Measurements from ENCODE around the gene NACA2. TPM values are rescaled to one million over a fixed set of nuclear protein-coding genes. Genes with fewer than 3 reads are reported as not detected.
"Not testable (repeated sequence)": the region's sequence is repeated elsewhere in the genome, so short reads cannot be mapped to it uniquely, and the experiment has no call there.

The NACA2 gene
- polyA plus RNA-seq, 1 donor = 1.3 TPM

DNA sequence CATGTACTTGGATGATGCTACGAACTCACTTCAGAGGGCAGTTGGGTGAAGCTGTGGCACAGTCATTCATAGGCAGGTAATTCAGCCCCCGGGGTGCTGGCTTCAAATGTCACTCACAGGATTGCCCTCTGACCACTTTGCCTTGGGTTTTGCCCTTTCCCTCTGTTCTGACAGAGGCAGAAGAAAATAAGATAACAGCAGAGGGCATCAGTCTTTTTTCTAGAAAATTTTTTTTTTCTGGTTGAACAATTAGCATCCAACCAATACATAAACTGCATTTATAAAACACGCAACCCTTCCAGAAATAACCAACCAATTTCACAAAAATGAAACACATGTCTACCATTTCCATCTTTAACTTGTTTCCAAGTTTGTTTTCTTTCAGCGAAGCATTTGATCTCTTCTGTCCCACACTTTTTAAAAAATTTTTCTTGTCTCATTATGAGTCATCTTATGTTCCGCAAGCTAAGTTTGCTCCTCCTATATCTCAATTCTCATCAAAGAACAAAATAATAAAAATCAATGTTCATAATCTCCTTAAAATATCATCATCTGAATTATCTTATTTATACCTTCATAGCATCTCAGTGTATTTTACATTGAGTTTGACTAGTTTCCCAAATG is 15.6 kb downstream of the NACA2 start:
- no peak for DNase-seq

DNA sequence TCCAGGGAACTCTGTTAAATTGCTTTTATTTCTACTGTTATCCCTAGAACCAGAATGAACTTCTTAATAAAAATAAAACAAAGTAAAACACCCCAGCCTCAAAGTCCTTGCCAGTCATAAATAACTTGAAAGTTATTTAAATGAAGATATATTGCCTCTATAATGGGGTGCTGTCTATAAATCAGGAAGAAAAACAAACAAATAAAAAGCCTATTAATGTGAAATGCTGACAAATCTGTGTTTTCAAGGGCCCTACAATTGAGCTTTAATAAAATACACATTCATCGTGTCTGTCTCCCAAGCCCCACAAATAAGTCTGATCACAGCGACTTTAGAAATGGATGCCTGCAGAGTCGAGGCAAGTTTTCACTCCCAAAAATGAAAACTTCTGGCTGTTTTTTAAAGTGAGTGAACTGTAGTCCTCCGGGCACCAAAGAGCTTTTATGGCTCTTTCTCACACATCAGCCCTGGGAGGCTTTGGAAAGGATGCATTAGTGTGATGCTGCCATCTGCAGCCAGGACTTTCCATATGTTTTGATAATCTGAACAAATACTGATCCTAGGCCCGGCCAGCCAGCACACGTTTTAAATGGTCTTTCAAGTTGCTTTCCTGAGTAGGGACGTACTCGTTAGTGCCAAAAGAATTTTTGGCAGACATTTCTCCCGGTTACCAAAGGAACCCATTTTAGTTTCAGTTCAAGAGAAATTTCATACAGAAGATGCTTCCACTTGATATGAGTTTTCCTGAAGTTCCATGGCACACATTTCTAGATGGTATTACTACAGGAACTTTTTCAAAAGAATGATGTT is 16.3 kb downstream of the NACA2 start:
- DNase-seq = peak; percentile 53

DNA sequence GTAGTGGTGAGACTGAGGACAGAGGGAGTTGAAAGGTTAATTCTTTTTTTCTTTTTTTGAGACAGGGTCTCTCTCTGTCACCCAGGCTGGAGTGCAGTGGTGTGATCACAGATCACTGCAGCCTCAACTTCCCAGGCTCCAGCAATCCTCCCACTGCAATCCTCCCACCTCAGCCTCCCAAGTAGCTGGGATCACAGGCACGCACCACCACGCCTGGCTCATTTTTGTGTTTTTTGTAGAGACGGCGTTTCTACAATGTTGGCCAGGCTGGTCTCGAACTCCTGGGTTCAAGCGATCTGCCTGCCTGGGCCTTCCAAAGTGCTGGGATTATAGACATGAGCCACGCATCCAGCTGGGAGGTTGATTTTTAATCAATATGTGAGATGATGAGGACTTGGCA is 18.5 kb downstream of the NACA2 start:
- not testable (repeated sequence) for DNase-seq

DNA sequence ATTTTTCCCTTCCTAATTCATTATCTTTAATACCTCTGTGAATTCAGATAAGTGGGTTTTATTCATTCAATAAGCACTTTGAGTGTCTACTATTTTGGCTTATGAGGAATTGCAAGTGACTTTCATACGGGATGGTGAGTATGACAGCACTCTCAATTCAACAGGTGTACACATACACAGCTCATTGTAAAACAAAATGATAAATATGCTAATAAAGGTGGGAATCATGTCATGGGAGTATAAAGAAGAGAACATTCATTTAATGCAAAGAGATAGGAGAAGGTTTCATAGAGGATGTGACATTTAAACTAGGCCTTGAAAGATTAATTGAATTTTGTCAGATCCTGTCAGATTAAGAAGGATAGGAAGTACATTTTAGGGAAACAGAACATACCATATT is 19.4 kb downstream of the NACA2 start:
- DNase-seq = no peak

DNA sequence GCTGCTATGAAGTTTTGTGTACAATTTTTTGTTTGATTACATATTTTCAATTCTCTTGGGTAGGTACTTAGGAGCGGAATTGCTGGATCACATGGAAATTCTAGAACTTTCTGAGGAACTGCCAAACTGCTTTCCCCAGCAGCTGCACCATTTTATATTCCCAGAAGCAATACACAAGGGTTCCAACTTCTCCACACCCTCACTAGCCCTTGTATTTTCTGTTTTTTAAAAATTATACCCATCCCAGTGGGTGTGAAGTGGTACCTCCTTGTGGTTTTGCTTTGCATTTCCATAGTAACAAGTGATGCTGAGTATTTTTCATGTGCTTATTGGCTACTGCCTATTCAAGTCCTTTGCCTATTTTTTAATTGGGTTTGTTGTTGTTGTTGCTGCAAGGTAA is 20.9 kb downstream of the NACA2 start:
- DNase-seq = no peak

DNA sequence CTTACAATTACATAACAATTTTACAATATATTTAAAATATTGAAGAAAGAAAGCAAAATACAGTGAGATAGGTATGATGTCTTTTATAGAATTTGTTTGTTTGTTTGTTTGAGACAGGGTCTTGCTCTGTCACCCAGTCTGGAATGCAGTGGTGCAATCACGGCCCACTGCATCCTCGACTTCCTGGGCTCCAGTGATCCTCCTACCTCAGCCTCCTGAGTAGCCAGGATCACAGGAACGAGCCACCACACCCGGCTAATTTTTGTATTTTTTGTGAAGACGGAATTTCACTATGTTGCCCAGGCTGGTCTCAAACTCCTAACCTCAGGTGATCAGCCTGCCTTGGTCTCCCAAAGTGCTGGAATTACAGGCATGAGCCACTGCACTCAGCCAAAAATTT is 21.5 kb downstream of the NACA2 start:
- DNase-seq = not testable (repeated sequence)

DNA sequence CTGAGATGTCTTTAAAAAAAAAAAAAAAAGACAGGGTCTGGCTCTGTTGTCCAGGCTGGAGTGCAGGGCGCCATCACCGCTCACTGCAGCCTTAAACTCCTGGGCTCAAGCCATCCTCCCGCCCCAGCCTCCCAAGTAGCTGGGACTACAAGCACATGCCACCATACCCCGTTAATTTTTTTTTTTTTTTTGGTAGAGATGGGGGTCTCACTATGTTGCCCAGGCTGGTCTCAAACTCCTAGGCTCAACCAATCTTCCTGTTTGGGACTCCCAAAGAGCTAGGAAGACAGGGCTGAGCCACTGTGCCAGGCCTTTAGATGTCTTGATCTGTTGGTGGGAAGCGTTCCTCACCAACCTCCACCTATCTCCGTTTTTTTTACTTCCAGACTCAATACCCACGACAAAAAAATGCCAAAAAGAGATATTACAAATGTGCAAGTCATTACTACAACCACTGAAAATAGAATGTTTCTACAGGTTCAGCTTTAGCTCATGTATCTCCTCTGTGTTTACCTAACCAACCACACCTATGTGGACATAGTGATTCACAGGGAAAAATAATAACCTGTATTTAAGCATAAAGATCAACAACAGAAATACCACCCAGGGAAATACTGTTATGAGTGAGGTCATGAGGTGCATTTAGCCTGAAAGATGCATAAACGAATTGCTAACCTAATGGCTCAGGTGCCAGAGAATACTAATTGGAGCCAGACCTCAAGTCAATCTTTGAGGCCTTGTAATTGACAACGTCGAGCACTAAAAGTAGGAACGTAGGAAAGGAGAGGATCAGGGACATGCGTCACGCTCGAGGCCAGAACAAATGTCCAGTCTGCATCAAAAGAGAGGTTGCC is 22.6 kb downstream of the NACA2 start:
- no peak for DNase-seq

DNA sequence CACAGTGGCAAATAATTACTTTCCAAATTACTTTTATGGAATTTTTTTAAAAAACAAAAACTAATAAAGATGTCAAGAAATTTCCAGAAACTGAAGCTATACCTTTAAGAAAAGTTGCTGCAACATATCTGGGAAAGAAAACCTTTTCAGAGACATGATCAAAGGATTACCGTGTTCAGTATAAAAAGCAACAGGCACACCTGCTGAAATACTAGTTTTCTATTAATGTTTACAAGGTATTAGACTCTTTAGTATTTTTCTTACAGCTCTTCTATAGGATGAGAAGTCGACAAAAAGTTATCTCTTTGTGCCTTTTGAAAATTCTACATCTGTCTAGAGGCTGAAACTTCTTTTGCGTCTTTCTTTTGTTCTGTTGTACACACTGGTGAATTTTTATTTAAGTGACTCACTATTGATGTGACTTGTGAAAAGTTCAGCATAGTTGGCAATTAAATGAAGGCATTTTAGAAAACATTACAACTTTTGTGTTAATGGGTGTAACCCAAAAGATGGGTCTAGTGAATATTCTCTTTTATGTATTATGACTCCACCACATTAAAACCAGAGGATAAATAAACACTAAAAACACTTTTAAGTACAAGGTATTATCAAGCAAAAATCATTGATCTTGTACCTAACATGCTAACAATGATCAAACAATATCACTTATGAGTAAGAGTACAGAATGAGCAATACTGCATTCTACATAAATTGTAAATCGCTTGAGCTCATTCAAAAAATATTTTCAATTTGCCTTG is 23.8 kb downstream of the NACA2 start:
- no peak for DNase-seq

DNA sequence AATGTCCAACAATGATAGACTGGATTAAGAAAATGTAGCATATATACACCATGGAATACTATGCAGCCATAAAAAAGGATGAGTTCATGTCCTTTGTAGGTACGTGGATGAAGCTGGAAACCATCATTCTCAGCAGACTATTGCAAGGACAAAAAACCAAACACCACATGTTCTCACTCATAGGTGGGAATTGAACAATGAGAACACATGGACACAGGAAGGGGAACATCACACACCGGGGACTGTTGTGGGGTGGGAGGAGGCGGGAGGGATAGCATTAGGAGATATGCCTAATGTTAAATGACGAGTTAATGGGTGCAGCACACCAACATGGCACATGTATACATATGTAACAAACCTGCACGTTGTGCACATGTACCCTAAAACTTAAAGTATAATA is 24.6 kb downstream of the NACA2 start:
- DNase-seq = not testable (repeated sequence)

DNA sequence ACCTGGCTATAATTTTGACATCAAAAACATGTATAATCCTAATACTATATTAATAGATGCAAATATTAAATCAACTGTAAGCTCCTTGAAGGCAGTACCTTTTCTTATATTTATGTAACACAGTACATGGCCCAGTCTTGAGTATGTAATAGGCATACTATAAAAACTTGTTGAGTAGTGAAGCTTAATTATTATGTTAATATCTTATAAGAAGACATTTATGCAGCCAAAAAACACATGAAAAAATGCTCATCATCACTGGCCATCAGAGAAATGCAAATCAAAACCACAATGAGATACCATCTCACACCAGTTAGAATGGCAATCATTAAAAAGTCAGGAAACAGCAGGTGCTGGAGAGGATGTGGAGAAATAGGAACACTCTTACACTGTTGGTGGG is 25.2 kb downstream of the NACA2 start:
- DNase-seq = not testable (repeated sequence)

DNA sequence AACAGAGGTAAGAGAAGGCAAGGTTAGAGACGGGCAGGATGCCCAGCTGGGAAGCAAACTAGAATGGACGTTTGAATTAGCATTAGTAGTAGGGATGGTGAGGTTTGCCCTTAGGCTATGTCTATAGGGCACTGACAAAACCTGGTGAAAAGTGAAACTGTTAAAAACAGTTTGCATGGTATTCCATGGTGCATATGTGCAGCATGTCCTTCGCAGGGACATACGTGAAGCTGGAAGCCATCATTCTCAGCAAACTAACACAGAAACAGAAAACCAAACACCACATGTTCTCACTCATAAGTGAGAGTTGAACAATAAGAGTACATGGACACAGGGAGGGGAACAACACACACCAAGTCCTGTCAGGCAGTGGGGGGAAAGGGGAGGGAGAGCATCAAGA is 25.8 kb downstream of the NACA2 start:
- no peak for DNase-seq

DNA sequence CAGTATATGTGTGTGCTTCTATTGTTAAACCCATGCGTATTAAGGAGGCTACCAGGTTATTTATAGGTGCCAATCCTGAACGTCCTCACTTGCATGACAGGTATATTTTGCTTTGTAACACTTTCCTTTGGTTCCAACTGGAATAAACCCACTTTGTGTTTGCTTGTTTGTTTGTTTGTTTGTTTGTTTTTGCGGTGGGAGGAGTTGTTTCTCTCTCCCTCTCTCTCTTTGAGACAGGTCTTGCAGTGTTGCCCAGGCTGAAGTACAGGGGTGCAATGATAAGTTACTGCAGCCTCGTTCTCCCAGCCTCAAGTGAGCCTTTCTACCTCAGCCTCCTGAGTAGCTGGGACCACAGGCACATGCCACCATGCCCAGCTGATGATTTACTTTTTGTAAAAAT is 28.7 kb downstream of the NACA2 start:
- no peak for DNase-seq

DNA sequence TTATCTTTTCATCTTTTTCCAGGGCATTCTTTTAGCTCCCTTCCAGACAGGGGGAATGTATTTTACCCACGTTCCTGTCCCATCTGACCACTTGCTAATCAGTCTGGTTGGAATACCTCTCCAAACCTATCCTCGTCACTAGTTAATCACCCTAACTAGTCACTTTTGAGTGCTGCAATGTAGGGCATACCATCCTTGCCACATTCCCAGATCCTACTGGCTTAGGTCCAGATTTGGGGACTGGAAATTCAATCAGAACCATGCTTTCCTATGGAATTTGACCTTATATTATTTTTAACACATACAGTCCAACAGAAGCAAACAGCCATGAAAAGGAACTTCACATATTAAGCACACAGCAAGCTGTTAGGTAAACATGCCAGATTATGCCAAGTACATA is 29.7 kb downstream of the NACA2 start:
- DNase-seq = no peak

DNA sequence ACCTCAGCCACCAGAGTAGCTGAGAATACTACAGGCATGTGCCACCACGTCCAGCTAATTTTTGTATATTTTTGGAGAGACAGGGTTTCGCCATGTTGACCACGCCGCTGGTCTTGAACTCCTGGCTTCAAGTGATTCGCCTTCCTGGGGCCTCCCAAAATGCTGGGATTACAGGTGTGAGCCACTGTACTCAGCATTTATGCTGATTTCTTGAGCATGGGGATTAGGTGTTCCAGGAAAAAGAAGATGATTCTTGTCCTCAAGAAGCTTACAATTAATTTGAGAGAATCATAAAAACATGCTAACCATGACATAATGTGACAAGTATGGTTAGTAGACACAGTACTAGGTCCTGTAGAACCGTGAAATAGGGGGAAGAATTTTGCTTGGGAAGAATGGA is 30.9 kb downstream of the NACA2 start:
- no peak for DNase-seq

DNA sequence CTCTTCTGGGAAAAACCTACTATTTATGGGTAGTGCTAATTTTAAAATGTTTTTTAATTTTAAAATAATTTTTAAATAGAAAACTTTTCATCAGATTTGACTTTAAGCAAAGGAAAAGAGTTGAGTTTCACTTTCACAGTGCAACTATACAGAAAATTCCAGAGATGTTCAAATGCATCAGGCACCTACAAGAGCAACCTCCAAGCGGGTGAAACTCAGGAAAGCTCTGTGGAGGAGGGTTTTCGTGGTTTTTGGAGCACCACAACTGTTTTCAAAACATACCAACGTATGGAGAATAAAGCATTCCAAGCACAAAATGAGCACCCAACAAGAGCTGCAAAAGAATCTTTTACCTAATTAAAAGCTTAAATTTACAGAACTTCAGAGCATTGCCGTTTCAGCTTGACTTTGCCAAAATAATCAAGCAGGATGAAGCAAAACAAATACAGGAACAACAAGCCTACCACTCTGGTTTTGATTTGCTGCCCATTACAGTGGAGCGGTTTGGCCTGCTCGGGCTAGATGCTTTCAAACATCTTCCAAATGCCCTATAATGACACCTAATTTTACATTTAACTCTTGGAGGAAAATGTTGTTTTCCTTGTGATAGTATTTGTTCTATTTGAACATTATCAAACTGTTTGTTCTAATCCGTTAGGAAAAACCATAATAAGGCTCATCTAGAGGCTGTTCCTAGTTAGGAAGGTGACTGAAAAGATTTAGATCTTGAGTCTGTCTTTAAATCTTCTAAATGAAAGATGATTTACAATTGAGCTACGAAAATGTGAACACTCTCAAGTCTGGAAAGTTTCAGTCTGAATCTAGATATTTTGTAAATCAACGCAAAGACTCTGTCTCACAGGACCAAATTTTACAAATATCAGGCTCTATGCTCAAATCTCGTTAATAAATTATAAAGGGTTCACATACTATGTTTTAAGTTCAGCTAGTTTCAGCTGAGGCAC is 34.5 kb downstream of the NACA2 start:
- DNase-seq = no peak

DNA sequence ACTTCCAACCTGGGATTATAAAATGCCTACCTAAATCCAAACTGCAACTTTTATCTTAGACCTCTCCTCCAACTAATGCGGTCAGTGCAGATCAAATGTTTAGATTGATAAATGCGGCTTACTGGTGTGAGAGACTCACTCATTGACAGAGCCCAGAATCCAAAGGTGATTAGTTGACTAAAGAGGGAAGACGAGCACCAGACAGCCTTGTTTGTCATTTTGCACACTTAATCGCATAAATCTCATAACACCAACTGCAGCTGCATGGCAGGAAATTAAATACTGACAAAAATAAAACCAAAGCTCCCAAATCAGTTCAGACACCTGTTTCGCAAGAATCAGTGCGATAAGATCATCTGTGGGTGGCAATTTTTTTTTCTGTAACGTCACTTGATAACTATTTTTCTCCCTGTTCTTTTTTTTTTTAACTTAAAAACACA is 35.9 kb downstream of the NACA2 start:
- DNase-seq = no peak

DNA sequence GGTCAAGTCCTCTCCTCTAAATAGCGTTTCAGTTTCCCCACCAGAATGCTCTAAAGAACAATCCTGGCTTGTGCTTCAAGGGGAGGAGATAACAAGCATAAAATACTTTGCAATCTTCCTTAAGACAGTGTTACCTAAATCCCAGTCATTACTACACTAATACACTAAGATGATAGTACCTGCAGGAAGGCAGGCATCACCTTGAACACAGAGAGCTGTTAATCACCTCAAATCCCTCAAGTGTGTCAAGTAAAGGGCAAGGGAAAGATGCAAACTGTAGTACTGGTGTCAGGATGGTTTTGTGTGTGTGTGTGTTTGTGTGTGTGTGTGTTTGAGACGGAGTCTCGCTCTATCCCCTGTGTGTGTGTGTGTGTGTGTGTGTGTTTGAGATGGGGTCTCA is 36.8 kb downstream of the NACA2 start:
- DNase-seq = no peak

DNA sequence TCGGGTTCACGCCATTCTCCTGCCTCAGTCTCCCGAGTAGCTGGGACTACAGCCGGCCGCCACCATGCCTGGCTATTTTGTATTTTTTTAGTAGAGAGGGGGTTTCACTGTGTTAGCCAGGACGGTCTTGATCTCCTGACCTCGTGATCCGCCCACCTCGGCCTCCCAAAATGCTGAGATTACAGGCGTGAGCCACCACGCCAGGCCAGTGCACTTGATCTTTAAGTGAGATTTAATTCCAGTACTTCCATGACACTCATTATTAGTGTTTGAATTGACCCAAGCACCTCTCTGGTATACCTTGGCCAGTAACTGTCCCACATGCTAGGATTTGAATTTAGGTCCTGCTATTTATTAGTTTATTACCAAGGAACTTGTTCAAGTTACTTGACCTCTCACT is 38.5 kb downstream of the NACA2 start:
- not testable (repeated sequence) for DNase-seq

DNA sequence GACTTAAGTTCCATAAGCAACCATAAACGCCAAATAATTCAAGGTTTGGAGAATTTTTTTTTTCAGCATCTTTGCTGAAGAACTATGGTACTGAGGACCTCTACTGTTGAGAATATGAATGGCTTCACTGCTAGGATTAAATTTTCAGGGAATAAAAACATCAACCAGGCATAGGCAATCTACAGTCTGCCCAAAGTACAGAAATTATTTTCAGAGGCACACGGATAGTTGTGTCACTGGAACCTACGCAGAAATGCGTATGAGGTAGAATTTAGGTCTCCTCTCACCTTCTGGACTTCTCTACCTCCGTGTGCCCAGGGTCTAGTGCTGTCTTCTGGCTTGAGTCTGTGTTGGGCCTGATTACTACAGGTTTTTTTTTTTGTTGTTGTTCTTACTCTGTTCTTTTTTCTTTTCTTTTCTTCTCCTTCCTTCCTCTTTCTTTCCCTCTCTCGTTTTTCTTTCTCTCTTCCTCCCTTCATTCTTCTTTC is 39.7 kb downstream of the NACA2 start:
- peak; percentile 58 for DNase-seq

DNA sequence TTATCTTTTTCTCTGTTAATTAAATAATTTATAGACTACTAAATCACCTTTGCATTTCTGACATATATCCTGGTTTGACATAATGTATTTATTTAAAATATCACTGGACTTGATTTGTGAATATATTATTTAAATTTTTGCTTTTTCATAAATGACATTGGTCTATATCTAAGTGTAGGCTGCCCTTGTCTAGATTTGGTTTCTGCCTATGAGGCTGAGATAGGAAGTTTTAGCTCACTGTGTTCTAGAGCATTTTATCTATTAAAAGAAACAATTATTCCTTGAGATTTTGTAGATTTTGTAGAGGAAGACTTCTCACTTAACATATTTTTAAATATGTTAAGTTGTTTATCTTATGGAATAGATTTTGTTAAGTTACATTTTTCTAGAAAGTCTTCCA is 43.9 kb downstream of the NACA2 start:
- DNase-seq = no peak

DNA sequence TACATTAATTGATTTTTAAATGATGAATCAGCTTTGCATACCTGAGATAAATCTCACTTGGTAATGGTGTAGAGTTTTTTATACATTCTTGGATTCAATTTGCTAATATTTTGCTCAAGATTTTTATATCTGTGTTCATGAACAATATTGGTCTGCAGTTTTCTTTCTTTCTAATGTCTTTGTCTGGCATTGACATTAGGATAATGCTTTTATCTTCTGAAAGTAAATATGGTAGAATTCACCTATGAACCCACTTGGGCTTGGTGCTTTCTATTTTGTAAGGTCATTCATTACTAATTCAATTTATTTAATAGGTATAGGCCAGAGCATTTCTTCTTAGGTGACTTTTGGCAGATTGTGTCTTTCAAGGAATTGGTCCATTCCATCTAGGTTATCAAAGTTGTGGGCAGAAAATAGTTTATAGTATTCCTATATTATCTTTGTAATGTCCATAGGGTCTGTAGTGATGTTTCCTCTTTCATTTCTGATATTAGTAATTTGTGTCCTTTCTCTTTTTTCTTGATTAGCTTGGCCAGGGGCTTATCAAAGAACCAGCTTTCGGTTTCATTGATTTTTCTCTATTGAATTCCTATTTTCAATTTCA is 45.6 kb downstream of the NACA2 start:
- no peak for DNase-seq
